ENCODE results near the gene FBXO15.

FBXO15 gene

DNA sequence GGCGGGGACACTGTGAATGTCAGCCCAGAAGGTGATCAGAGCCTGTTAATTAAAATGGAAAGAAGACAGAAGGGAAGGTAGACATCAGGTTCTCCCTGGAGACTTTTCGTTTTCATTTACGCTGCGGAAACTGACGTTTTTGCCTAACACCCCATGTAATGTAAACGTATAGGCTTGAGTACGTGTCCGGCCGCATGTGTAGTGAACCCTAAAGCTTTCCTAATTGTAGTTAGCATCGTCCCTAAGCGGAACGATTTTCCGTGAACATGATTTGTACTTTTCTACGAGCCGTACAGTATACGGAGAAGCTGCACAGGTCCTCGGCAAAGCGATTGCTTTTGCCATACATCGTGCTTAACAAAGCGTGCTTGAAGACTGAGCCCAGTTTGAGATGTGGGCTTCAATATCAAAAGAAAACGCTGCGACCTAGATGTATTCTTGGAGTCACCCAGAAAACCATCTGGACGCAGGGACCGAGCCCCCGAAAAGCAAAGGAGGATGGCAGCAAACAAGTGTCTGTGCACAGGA is 973 bp upstream of the FBXO15 start:
- H3K9me3 ChIP-seq: no peaks in the 10 kb centered on the region
- H3K27ac ChIP-seq: peak overlapping the region; percentile 77
- peaks cover 13 to 14% of the 10 kb centered on the region in 2 experiments for H3K4me1 ChIP-seq (ENCODE audit: control insufficient read depth in 1 of 2, insufficient read depth in 1 of 2, low read depth in 1 of 2, low read length in 1 of 2)
- H3K4me3 ChIP-seq (ENCODE audit: low read depth in 1 of 2, low read length in 1 of 2): peak overlapping the region; percentile 72 to 92
- TF ChIP-seq, protein P1, sequence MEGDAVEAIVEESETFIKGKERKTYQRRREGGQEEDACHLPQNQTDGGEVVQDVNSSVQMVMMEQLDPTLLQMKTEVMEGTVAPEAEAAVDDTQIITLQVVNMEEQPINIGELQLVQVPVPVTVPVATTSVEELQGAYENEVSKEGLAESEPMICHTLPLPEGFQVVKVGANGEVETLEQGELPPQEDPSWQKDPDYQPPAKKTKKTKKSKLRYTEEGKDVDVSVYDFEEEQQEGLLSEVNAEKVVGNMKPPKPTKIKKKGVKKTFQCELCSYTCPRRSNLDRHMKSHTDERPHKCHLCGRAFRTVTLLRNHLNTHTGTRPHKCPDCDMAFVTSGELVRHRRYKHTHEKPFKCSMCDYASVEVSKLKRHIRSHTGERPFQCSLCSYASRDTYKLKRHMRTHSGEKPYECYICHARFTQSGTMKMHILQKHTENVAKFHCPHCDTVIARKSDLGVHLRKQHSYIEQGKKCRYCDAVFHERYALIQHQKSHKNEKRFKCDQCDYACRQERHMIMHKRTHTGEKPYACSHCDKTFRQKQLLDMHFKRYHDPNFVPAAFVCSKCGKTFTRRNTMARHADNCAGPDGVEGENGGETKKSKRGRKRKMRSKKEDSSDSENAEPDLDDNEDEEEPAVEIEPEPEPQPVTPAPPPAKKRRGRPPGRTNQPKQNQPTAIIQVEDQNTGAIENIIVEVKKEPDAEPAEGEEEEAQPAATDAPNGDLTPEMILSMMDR (IDR thresholded peaks at IDR 0.05): no peak
- H3K36me3 ChIP-seq: no peaks in the 10 kb centered on the region
- peaks cover 10% of the 10 kb centered on the region for H3K27me3 ChIP-seq

DNA sequence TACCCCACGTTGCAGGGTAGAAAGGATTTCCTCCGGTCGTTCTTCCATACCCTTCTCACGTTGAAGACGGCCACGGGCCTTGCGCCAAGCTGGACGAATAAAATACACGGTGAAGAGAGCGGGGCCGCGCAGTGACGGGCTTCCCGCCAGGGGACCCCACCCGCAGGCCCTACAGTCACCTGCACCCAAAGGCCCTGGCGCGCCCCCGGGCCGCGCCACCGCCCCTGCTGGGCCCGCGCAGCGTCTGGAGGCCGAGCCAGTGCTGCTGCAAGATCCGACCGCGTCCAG is 199 bp downstream of the FBXO15 start:
- TF ChIP-seq, protein P1 (IDR thresholded peaks at IDR 0.05): no peak
- Histone ChIP-seq H3K27me3 (peaks cover 10% of the 10 kb centered on the region), H3K27ac (peak overlapping the region; percentile 77), H3K4me1 (ENCODE audit: control insufficient read depth in 1 of 2, insufficient read depth in 1 of 2, low read depth in 1 of 2, low read length in 1 of 2) (peaks cover 13 to 14% of the 10 kb centered on the region in 2 experiments), H3K36me3 (no peaks in the 10 kb centered on the region), H3K9me3 (no peaks in the 10 kb centered on the region), H3K4me3 (ENCODE audit: low read depth in 1 of 2, low read length in 1 of 2) (peak overlapping the region; percentile 72 to 92)

DNA sequence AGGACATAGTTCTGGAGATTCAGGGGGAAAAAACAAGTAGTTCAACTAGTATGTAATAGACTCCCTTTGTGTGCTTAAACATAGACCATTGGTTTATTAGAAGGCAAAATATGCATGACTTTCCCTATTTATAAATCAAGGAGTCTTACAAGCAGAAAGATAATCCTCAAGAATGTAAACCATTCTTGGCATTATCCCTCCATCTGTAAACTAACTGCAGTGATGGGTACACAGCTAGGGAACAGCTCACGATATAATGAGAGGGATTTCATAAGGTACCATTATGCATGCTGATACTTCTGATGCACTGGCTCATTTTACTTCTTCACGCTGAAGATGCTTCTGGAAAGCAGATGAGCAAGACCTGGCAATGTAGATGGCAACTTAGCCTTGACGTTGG is 878 bp downstream of the FBXO15 start:
- Histone ChIP-seq H3K9me3 (no peaks in the 10 kb centered on the region), H3K4me3 (ENCODE audit: low read depth in 1 of 2, low read length in 1 of 2) (peak overlapping the region; percentile 72 to 92), H3K27ac (peak overlapping the region; percentile 77), H3K27me3 (peaks cover 10% of the 10 kb centered on the region), H3K4me1 (ENCODE audit: control insufficient read depth in 1 of 2, insufficient read depth in 1 of 2, low read depth in 1 of 2, low read length in 1 of 2) (peaks cover 13 to 14% of the 10 kb centered on the region in 2 experiments), H3K36me3 (no peaks in the 10 kb centered on the region)
- TF ChIP-seq, protein P1 (IDR thresholded peaks at IDR 0.05): no peak

DNA sequence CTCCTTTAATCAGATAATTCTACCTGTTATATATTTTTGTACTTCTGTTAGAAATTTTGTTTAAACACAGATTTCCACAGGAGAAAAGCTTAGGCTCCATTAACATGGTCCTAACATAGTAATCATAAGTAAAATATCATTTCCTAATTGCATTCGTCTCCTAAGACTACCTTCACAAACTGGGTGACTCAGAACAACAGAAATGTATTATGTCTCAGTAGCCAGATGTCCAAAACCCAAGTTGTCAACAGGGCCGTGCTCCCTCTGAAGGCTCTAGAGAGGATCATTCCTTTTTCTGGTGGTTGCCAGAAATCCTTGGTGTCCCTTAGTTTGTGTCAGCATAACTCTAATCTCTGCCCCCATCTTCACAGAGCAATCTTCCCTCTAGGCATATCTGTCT is 5.4 kb downstream of the FBXO15 start:
- no peak overlapping the region for H3K4me3 ChIP-seq (ENCODE audit: low read depth in 1 of 2, low read length in 1 of 2)

DNA sequence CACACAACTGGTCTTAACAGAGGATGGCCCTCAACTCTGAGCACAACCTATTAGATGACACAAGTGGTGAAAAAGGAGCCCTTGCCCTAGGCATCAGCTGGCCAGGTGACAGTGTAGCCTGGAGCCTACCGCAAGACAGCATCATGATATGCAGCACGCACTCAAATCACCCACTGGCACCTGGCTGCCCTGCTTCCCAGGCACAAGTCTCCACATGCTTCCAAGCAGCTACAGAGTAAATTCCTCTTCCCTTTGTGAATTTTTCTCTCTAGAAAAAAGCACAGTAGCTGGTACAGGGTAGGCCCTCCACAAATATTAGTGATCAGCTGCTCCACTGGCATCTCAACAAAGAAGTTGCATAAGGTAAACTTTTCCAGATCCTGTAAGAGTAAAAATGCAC is 6.0 kb downstream of the FBXO15 start:
- peaks cover 10% of the 10 kb centered on the region for H3K27me3 ChIP-seq
- H3K36me3 ChIP-seq: no peaks in the 10 kb centered on the region
- no peaks in the 10 kb centered on the region for H3K4me1 ChIP-seq (ENCODE audit: control insufficient read depth in 1 of 2, insufficient read depth in 1 of 2, low read depth in 1 of 2, low read length in 1 of 2)
- H3K9me3 ChIP-seq: no peaks in the 10 kb centered on the region
- H3K27ac ChIP-seq: no peak overlapping the region
- TF ChIP-seq, protein P1 (IDR thresholded peaks at IDR 0.05): no peak
- no peak overlapping the region for H3K4me3 ChIP-seq (ENCODE audit: low read depth in 1 of 2, low read length in 1 of 2)

More for the DNA sequence above, 5.4 kb downstream of the FBXO15 start:
- no peak overlapping the region for H3K27ac ChIP-seq
- peaks cover 3 to 4% of the 10 kb centered on the region in 2 experiments for H3K4me1 ChIP-seq (ENCODE audit: control insufficient read depth in 1 of 2, insufficient read depth in 1 of 2, low read depth in 1 of 2, low read length in 1 of 2)
- TF ChIP-seq, protein P1 (IDR thresholded peaks at IDR 0.05): no peak
- H3K9me3 ChIP-seq: no peaks in the 10 kb centered on the region
- no peaks in the 10 kb centered on the region for H3K36me3 ChIP-seq
- peaks cover 10% of the 10 kb centered on the region for H3K27me3 ChIP-seq

DNA sequence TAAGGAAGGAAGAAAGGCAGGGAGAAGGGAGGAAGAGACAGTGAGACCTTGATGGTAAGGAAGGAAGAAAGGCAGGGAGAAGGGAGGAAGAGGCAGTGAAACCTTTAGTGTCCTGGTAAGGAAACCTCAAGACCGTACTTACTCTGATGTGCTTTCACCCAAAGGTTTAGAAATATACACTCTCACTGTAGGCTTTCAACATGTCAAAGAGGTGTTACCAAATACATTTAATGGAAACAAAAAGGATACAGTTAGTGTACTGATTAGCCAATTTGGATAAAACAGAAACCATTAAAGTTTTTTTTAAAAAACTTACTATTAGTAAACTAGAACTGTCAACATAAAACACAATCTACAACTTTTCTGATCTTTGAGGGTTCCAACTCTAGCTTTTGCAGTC is 7.1 kb downstream of the FBXO15 start:
- Histone ChIP-seq H3K9me3 (no peaks in the 10 kb centered on the region), H3K4me3 (ENCODE audit: low read depth in 1 of 2, low read length in 1 of 2) (no peak overlapping the region), H3K27me3 (peaks cover 5% of the 10 kb centered on the region), H3K4me1 (ENCODE audit: control insufficient read depth in 1 of 2, insufficient read depth in 1 of 2, low read depth in 1 of 2, low read length in 1 of 2) (no peaks in the 10 kb centered on the region), H3K36me3 (no peaks in the 10 kb centered on the region), H3K27ac (no peak overlapping the region)
- TF ChIP-seq, protein P1 (IDR thresholded peaks at IDR 0.05): no peak
